Stimulated activated CD4-positive, alpha-beta T cell treated with anti-CD3 and anti-CD28 coated beads, TNF-alpha, amount 100 ng/mL, for 24 hours (primary cell): ENCODE measurements around the gene CD44.
"Not testable (repeated sequence)": the region's sequence is repeated elsewhere in the genome, so short reads cannot be mapped to it uniquely, and the experiment has no call there.

Source experiments
- DNase-seq, 3 experiments: peaks; one replicate each; pipeline ENCODE4 v3.0.0-alpha.2; 2020; ENCODE audit warnings: low read depth in 3 of 3

CD44 gene

GRCh38 chr11:35214226-35214770 is 75.3 kb downstream of the CD44 start:
- DNase-seq = no peak

- DNase-seq = peak; percentile 9 to 51 (median 37)
Observed at GRCh38 chr11:35214792-35215193, 75.8 kb downstream of the CD44 start.

- DNase-seq = no peak
Observed at GRCh38 chr11:35215945-35216344, 77.0 kb downstream of the CD44 start.

- no peak for DNase-seq
Observed at GRCh38 chr11:35216962-35217678, 78.1 kb downstream of the CD44 start.

GRCh38 chr11:35218956-35219355 is 80.0 kb downstream of the CD44 start:
- DNase-seq = no peak

GRCh38 chr11:35223371-35223796 is 84.4 kb downstream of the CD44 start:
- no peak for DNase-seq

GRCh38 chr11:35223991-35224390 is 85.0 kb downstream of the CD44 start:
- no peak for DNase-seq

GRCh38 chr11:35225946-35226520 is 87.1 kb downstream of the CD44 start:
- DNase-seq = no peak

GRCh38 chr11:35226756-35227155 is 87.8 kb downstream of the CD44 start:
- not testable (repeated sequence) for DNase-seq

GRCh38 chr11:35227576-35228327 is 88.8 kb downstream of the CD44 start:
- no peak for DNase-seq

GRCh38 chr11:35228328-35228725 is 89.4 kb downstream of the CD44 start:
- DNase-seq = no peak

- DNase-seq = no peak
Observed at GRCh38 chr11:35230388-35230787, 91.4 kb downstream of the CD44 start.

- no peak for DNase-seq
Observed at GRCh38 chr11:35231076-35231860, 92.3 kb downstream of the CD44 start.

GRCh38 chr11:35232891-35233330 is 93.9 kb downstream of the CD44 start:
- DNase-seq = no peak

GRCh38 chr11:35233518-35233917 is 94.5 kb downstream of the CD44 start:
- DNase-seq = no peak

- no peak for DNase-seq
Observed at GRCh38 chr11:35234460-35235156, 95.6 kb downstream of the CD44 start.

GRCh38 chr11:35235157-35235468 is 96.1 kb downstream of the CD44 start:
- DNase-seq = no peak

GRCh38 chr11:35235498-35235897 is 96.5 kb downstream of the CD44 start:
- no peak for DNase-seq

GRCh38 chr11:35235936-35236666 is 97.1 kb downstream of the CD44 start:
- peak; percentile 12 to 42 (median 22) for DNase-seq

GRCh38 chr11:35236667-35237003 is 97.7 kb downstream of the CD44 start:
- no peak for DNase-seq

GRCh38 chr11:35237351-35237750 is 98.4 kb downstream of the CD44 start:
- DNase-seq = no peak
